Activated CD4-positive, CD25-positive, alpha-beta regulatory T cell treated with anti-CD3 and anti-CD28 coated beads, Interleukin-2, amount 50 U/mL, for 72 hours (primary cell): ENCODE data around the gene ANGPTL2.

Experiments used
- DNase-seq: peaks from one replicate; pipeline ENCODE4 v3.0.0; 2021

Gene ANGPTL2

DNA sequence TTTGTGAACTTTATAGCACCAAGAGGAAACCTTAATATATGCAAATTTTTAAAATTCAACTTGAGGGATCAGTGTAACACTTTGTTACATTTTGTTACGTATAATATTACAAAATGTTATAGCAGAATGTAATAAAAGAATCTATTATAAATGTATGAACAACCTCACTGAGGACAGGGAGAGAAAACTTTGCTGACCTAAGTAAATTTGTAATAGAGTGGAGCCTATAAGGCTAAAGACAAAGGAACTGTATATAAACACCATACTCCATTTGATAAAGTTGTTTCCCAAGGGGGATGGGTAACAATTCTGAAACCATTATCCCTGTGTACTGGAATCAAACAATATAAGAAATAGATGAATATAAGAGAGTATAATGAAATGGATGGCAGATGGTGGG, 77.3 kb downstream of the ANGPTL2 start:
- no peak for DNase-seq

DNA sequence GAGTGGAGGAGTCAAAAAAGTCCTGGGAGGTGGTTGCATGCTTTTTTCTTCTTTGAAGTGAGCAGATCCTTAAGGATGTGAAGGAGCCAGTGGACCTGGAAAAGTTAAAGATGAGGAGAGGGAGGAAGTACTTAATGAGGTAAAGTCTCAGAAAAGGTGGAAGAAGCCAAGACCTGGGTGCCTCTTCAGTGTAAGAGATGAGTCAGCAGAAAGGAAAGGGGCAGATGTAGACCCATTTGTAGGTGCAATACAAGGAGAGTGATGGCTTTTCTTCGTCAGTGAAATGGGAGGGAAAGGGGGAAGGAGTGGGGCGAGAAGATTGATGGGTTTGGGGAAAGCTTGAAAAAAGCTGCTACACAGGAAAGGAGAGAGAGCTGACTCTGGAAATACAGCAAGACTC, 82.9 kb downstream of the ANGPTL2 start:
- no peak for DNase-seq

DNA sequence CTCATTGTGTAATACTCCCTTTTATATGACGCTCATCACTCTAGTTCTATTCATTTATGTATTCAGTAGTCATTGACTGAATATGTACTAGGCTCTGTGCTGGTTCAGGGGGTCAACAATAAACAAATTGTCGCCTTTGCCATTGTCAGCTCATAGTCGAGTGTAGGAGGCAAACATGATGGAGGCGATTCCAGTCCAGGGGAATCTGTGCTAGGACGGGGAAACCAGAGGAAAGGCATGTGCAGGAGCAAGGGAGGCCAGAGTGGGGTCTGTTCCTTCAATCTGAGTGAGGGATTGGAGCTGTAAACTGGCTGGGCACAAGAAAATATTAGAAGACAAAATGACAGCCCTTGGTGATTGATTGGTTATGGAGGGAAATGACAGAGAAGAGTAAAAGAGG, 83.9 kb downstream of the ANGPTL2 start:
- DNase-seq = no peak
